Lower leg skin (tissue), 4 donors: ENCODE measurements around the gene S100A14. TPM values are rescaled to one million over a fixed set of nuclear protein-coding genes. Genes with fewer than 3 reads are reported as not detected.

ENCODE experiments used
- DNase-seq, 2 donors: peaks; one replicate each; pipeline ENCODE4 v3.0.0-alpha.2; 2019; ENCODE audit warnings: low spot score in 2 of 2
- H3K4me3 ChIP-seq: fragments of 200-600 bp; sonication (generic); 2 replicates; pipeline ENCODE4 v1.5.1; 2017; ENCODE audit warnings: mild to moderate bottlenecking, low read depth; ENCODE audit not compliant: poor library complexity, severe bottlenecking
- CTCF ChIP-seq, 3 donors: fragments of 450-650 bp; IDR thresholded peaks; one replicate each; pipeline ENCODE4 v1.5.1; 2016; ENCODE audit warnings: antibody characterized with exemption in 3 of 3, mild to moderate bottlenecking in 3 of 3, moderate library complexity in 2 of 3
- POLR2A ChIP-seq, 2 donors: fragments of 450-650 bp; IDR thresholded peaks; one replicate each; pipeline ENCODE4 v1.6.1; 2016 to 2017; ENCODE audit warnings: antibody characterized with exemption in 2 of 2, mild to moderate bottlenecking in 1 of 2, moderate library complexity in 1 of 2
- WGBS, 2 donors: methylation state at CpG; one replicate each; pipeline ENCODE4 v1.1.5; 2018; 5-methylcytosine and 5-hydroxymethylcytosine counted together
- intact Hi-C: fragments of 100-400 bp; cut with DNase I; formaldehyde crosslinking; loops from one replicate; pipeline ENCODE4 v1.15.0; 2023; ENCODE audit warnings: low total_unique reads
- total RNA-seq, 4 donors: library from RNA; depleted of rRNA; stranded (reverse); fragments of >200 nt; gene quantifications; one replicate each; pipeline ENCODE4 v1.1.0, GENCODE V29; 2016

S100A14 gene
- total RNA-seq, 4 donors from 2014 or later, result 416 to 668 (median 495) TPM

DNA sequence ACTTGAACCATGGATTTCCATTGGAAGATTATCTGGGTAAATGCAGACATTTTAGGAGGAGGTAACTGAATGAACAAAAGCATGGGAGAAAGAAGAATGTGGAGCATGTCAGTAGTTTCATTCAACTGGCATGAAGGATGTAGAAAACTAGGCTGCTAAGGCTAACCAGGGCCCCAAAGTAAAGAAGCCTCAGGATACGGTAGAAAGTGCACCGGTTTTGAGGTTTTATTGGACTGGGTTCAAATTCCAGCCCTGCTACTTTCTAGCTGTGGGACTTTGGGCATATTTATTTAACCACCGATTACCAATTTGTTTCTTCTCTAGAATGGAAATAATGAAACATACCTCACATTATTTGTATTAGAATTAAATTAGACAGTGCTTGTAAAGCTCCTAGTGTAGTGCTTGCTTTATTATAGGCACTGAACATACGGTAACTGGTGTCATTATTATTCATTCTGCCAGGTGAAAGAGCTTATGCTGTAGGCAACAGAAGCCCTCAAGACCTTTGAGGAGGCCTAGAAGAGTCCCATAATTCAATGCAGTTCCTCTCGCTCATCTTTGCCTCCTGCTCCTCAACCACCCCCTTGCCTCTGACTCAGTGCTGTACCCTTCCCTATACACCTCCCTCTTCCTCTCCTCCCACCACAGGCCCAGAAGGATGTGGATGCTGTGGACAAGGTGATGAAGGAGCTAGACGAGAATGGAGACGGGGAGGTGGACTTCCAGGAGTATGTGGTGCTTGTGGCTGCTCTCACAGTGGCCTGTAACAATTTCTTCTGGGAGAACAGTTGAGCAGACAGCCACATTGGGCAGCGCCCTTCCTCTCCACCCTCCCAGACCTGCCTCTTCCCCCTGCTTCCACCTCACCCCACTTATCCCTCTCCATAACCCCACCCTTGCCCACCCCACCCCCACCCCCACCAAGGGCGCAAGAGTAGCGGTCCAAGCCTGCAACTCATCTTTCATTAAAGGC is 15.2 kb upstream of the S100A14 start:
- intact Hi-C loops, result no loop called here
- no peak overlapping the region for H3K4me3 ChIP-seq
- 75 to 80% methylated on average over 10 of the region's 10 CpGs for WGBS, 2 donors
- DNase-seq, result no peak
- TF ChIP-seq CTCF (IDR thresholded peaks at IDR 0.05) (no peak), POLR2A (IDR thresholded peaks at IDR 0.05) (no peak)

GRCh38 chr1:153630384-153630783 is 14.3 kb upstream of the S100A14 start:
- TF ChIP-seq CTCF (IDR thresholded peaks at IDR 0.05), result no peak
- no peak for TF ChIP-seq POLR2A (IDR thresholded peaks at IDR 0.05)
- intact Hi-C loops, result no loop called here
- no peak overlapping the region for H3K4me3 ChIP-seq
- WGBS, 2 donors, result 85 to 86% methylated on average over 7 of the region's 7 CpGs
- DNase-seq, result no peak

GRCh38 chr1:153629971-153630370 is 13.8 kb upstream of the S100A14 start:
- DNase-seq, result no peak
- no peak for TF ChIP-seq CTCF (IDR thresholded peaks at IDR 0.05)
- no peak for TF ChIP-seq POLR2A (IDR thresholded peaks at IDR 0.05)
- intact Hi-C loops, result loop anchor here (10.0 kb wide), 1 partner anchor 95 kb away; the partner anchor contains the start of gene S100A6
- H3K4me3 ChIP-seq, result no peak overlapping the region
- 78 to 86% methylated on average over 1 of the region's 1 CpG for WGBS, 2 donors

- DNase-seq, result no peak
- 79 to 85% methylated on average over 5 of the region's 5 CpGs for WGBS, 2 donors
- TF ChIP-seq CTCF (IDR thresholded peaks at IDR 0.05), result no peak
- TF ChIP-seq POLR2A (IDR thresholded peaks at IDR 0.05), result no peak
- intact Hi-C loops, result loop anchor here (10.0 kb wide), 1 partner anchor 95 kb away; the partner anchor contains the start of gene S100A6
- H3K4me3 ChIP-seq, result no peak overlapping the region
These were observed 13.2 kb upstream of the S100A14 start for GRCh38 chr1:153629343-153629665.

DNA sequence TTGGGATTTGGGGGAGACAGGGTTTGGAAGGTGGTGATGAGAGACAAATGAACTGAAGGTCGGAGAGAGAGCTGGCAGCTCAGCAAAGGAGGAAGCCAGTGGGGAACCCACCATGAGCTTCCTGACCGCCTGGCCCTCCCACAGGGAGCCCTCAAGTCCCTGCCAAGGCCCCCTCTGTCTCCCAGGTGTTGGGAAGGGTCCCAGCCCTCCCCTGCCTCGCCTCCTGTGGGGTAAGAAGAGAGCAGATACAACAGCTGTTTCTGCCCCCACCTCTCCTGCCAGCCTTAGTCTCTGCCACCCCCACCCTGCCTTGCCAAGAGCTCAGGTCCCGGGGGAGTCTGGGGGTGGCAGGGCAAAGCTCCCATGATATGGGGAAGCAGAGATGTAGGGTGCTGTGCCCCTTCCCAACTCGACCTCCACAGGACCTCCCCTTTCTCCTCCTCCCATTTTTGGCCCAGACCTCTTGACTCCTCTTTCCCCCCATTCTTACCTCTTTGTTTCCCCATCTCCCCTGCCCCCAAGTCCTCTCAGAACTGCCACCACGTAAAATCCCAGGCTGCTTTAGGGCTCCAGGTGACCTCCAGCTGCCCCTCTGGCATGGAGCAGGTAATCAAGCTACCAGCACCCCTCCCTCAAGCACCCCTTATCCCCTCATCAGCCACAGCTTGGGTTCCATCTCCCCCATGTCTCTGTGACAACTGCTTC is 12.7 kb upstream of the S100A14 start:
- DNase-seq, result peak in 1 of 2 donors; percentile 85
- 80 to 82% methylated on average over 6 of the region's 6 CpGs for WGBS, 2 donors
- no peak for TF ChIP-seq POLR2A (IDR thresholded peaks at IDR 0.05)
- no peak for TF ChIP-seq CTCF (IDR thresholded peaks at IDR 0.05)
- H3K4me3 ChIP-seq, result no peak overlapping the region
- intact Hi-C loops, result loop anchor here (10.0 kb wide), 1 partner anchor 94 kb away; the partner anchor contains the start of gene S100A6
